Epidermal melanocyte (primary cell): Measurements from ENCODE around the gene ZKSCAN5.
"Not testable (repeated sequence)": the region's sequence is repeated elsewhere in the genome, so short reads cannot be mapped to it uniquely, and the experiment has no call there.

Experiments used
- DNase-seq: peaks from one replicate; pipeline ENCODE4 v3.0.0; 2011; ENCODE audit warnings: low spot score; ENCODE audit not compliant: insufficient read length

Gene ZKSCAN5

GRCh38 chr7:99580778-99581332 is 76.4 kb downstream of the ZKSCAN5 start:
- not testable (repeated sequence) for DNase-seq
